Ovary (tissue), 3 donors: ENCODE data around the gene PARP14.

Experiments
- CTCF ChIP-seq, 3 donors: fragments of 450-650 bp in 2 of 3; fragments of 200-600 bp in 1 of 3; IDR thresholded peaks; one replicate each; pipeline versions ENCODE4 v1.5.1 to v1.8.0; 2016 to 2022; ENCODE audit warnings: antibody characterized with exemption in 3 of 3, mild to moderate bottlenecking in 1 of 3
- EP300 ChIP-seq: sonication (generic); formaldehyde crosslinking; IDR thresholded peaks from one replicate; pipeline ENCODE4 v1.6.1; 2017; ENCODE audit warnings: antibody characterized with exemption
- POLR2A ChIP-seq: fragments of 450-650 bp; IDR thresholded peaks from one replicate; pipeline ENCODE4 v1.6.1; 2017; ENCODE audit warnings: antibody characterized with exemption, mild to moderate bottlenecking, moderate library complexity
- donor health status: DM: no; HTN: no; CAD: no.

GRCh38 chr3:122687298-122687697, 6.7 kb downstream of the PARP14 start:
- TF ChIP-seq CTCF (IDR thresholded peaks at IDR 0.05) (no peak), POLR2A (no peak), EP300 (no peak)
